Urinary bladder (tissue), 4 donors: ENCODE results near the gene ARID3A. TPM values are rescaled to one million over a fixed set of nuclear protein-coding genes. Genes with fewer than 3 reads are reported as not detected.

Source experiments
- DNase-seq: peaks from one replicate; pipeline ENCODE4 v3.0.0-alpha.2; 2015; ENCODE audit errors: extremely low spot score
- H3K27ac ChIP-seq: one replicate; pipeline ENCODE4 v1.5.1; 2013; ENCODE audit warnings: low read depth, mild to moderate bottlenecking, moderate library complexity
- H3K36me3 ChIP-seq: one replicate; pipeline ENCODE4 v1.6.1; 2013; ENCODE audit warnings: mild to moderate bottlenecking, moderate library complexity; ENCODE audit not compliant: insufficient read depth
- H3K4me1 ChIP-seq: one replicate; pipeline ENCODE4 v1.6.1; 2013; ENCODE audit warnings: mild to moderate bottlenecking, moderate library complexity; ENCODE audit not compliant: insufficient read depth
- H3K4me3 ChIP-seq: one replicate; pipeline ENCODE4 v1.5.1; 2013; ENCODE audit warnings: low read depth, low read length
- WGBS: extraction: QIAGEN DNeasy Blood & Tissue Kit; methylation state at CpG from one replicate; pipeline ENCODE4 v1.1.7; 2013; 5-methylcytosine and 5-hydroxymethylcytosine counted together
- polyA plus RNA-seq: library from polyadenylated mRNA; stranded (reverse); fragments of 200-250 nt; gene quantifications from one replicate; pipeline ENCODE4 v1.2.3, GENCODE V29; 2013
- total RNA-seq: library from RNA; depleted of rRNA; stranded (reverse); fragments of >200 nt; gene quantifications from one replicate; pipeline ENCODE4 v1.2.3, GENCODE V29; 2014
- donor health status: healthy with polysubstance abuse.
- donor health status: healthy.

ARID3A gene
- total and polyA plus RNA-seq, 2 donors: 6.1 to 9.1 TPM

DNA sequence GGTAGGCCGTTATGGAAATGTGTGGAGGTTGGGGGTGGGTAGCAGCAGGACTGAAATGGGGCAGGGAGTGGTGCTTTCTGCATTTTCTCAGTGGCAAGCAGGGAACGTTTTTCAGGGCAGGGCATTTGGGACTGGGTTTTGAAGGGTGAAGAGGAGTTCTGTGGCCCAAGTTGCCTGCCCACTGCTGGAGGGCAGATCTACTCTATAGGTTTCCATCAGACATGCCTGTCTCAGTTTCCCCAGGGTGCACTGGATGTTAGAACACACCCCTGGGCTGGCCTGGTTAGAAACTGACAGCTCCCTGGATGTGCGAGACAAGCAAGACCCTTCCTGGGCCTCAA lies 73.5 kb downstream of the ARID3A start:
- H3K36me3 ChIP-seq: no peaks in the 10 kb centered on the region
- H3K4me3 ChIP-seq: no peak overlapping the region
- H3K4me1 ChIP-seq: no peaks in the 10 kb centered on the region
- no peak overlapping the region for H3K27ac ChIP-seq
- 65% methylated on average over 3 of the region's 3 CpGs for WGBS
- DNase-seq: no peak

DNA sequence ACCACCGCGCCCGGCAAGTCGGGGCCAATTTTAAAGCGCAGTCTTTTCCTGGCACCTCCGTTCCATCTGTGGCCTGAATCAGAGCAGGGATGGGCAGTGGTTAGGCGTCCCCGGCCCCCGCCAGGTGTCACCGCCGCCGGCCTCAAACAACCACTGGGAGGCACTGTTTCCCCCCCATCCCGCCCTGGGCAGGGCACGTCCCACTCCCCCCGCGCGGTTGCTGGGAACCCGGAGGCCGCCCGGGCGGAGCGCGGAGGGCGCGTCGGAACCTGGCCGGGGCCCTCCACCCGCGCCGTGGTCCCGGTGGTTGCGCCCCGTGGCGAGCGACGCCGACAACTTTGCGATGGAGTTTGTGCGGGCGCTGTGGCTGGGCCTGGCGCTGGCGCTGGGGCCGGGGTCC lies 74.3 kb downstream of the ARID3A start, which contains the start of gene GRIN3B:
Gene GRIN3B, plus strand, starts transcription at position 325 of the 400 bp plus-strand sequence. Its CDS starts 19 bp downstream, at position 344.
- no peaks in the 10 kb centered on the region for H3K4me1 ChIP-seq
- WGBS: 2% methylated on average over 43 of the region's 43 CpGs
- no peak within 1 kb of the TSS for H3K27ac ChIP-seq
- H3K4me3 ChIP-seq: peak within 1 kb of the TSS; percentile 4
- no peak for DNase-seq
- no peaks in the 10 kb centered on the region for H3K36me3 ChIP-seq

DNA sequence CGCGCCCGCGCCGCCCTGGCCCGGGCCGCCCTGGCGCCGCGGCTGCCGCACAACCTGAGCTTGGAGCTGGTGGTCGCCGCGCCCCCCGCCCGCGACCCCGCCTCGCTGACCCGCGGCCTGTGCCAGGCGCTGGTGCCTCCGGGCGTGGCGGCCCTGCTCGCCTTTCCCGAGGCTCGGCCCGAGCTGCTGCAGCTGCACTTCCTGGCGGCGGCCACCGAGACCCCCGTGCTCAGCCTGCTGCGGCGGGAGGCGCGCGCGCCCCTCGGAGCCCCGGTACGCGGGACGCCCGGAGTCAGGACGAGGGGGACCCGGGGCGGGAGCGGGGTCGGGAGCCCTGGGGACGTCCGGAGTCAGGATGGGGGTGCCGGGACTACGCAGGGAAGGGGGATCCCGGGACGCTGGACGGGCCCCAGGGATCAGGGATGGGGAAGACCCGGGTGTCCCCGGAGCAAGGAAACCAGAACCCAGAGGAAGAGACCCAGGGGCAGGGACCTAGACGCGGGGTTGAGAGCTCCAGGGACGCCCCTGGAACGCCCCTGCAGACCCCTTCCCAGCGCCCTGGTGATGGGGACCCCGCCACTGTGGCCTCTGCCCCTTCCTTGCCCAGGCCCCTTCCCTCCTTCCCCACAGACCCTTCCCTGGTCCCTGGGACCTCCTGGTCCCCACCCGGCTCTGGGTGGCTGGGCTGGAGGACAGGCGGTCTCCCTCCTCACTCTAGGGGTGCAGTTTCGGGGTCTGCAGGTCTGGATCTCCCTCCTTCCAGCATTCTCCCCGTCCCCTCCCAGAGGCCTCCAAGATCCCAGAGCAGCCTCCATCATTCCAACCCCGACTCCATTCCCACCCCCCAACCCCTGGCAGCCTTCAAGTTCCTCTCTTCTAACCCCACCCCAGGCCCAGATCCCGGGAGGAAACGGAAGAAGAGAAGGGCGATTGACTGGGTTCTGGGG lies 75.0 kb downstream of the ARID3A start:
- Histone ChIP-seq H3K36me3 (no peaks in the 10 kb centered on the region), H3K4me1 (no peaks in the 10 kb centered on the region), H3K4me3 (peak overlapping the region; percentile 4), H3K27ac (no peak overlapping the region)
- DNase-seq: no peak
- WGBS: 4% methylated on average over 73 of the region's 73 CpGs

DNA sequence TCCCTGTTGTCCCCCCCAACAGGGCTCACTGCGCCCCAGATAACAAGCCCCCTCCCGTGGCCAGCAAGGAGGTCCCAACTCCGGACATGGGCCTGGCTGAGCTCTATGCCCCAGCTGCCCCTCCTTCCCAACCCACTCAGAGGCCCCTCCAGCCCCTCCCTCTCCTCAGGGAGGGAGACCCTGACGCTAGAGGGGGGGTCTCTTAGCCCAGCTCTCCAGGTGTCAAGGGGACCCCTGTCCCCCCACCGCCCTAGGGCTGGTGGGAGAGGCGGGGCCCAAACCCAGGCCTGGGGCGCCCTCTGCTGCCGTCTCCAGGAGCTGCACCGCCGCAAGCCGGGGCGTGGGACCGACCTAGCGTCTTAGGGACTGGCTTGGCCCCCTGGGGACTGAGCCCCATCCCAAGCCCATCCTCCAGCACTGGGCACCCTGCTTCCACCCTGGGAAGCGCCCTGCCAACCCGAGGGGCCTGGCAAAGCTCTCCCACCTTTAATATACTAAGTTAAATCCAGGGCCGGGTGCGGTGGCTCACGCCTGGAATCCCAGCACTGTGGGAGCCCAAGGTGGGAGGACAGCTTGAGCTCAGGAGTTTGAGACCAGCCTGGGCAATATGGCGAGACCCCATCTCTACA lies 75.8 kb downstream of the ARID3A start:
- H3K27ac ChIP-seq: no peak overlapping the region
- H3K4me1 ChIP-seq: no peaks in the 10 kb centered on the region
- no peak overlapping the region for H3K4me3 ChIP-seq
- WGBS: 11% methylated on average over 20 of the region's 20 CpGs
- no peak for DNase-seq
- no peaks in the 10 kb centered on the region for H3K36me3 ChIP-seq

DNA sequence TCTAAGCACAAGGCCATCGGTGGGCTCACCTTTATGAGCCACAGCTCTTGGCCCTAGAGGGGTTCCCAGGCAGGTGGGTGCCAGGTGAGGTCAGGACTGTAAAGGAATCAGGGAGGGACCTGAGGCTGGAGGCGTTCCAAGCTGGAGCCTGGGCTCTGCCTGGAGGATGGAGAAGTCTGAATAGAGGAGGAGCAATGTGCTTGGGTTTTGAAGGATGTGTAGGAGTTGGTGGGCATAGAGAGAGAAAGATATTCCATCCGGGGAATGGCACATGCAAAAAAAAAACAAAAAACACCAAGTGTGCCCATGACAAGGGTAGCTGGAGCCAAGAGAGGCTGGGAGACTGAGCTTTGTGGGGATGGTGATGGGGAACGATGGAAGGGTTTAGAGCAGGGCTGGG lies 76.8 kb downstream of the ARID3A start:
- Histone ChIP-seq H3K36me3 (no peaks in the 10 kb centered on the region), H3K4me1 (no peaks in the 10 kb centered on the region), H3K4me3 (no peak overlapping the region), H3K27ac (no peak overlapping the region)
- no peak for DNase-seq
- 80% methylated on average over 4 of the region's 4 CpGs for WGBS

DNA sequence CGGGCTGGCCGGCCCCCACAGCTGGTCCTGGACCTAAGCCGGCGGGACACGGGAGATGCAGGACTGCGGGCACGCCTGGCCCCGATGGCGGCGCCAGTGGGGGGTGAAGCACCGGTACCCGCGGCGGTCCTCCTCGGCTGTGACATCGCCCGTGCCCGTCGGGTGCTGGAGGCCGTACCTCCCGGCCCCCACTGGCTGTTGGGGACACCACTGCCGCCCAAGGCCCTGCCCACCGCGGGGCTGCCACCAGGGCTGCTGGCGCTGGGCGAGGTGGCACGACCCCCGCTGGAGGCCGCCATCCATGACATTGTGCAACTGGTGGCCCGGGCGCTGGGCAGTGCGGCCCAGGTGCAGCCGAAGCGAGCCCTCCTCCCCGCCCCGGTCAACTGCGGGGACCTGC lies 77.4 kb downstream of the ARID3A start:
- 88% methylated on average over 37 of the region's 37 CpGs for WGBS

DNA sequence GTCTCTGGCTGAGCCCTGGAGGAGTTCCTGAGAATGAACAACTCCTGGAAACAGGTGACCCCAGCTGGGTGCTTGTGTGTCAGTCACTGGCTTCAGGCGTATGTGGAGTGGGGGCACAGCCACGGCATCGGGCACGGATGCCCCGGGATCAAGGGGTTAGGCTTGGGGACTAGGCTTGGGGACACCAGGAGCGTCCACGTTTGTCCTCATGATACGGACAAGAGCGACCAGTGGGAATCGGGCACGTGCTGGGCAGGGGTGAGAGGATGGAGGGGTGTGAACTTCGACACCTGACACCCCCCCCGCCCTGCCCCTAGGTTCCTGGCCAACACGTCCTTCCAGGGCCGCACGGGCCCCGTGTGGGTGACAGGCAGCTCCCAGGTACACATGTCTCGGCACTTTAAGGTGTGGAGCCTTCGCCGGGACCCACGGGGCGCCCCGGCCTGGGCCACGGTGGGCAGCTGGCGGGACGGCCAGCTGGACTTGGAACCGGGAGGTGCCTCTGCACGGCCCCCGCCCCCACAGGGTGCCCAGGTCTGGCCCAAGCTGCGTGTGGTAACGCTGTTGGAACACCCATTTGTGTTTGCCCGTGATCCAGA lies 78.5 kb downstream of the ARID3A start:
- no peak for DNase-seq
- WGBS: 74% methylated on average over 32 of the region's 32 CpGs

More for the DNA sequence above, 77.4 kb downstream of the ARID3A start:
- no peaks in the 10 kb centered on the region for H3K4me1 ChIP-seq
- DNase-seq: no peak
- no peaks in the 10 kb centered on the region for H3K36me3 ChIP-seq
- H3K4me3 ChIP-seq: no peak overlapping the region
- H3K27ac ChIP-seq: no peak overlapping the region

DNA sequence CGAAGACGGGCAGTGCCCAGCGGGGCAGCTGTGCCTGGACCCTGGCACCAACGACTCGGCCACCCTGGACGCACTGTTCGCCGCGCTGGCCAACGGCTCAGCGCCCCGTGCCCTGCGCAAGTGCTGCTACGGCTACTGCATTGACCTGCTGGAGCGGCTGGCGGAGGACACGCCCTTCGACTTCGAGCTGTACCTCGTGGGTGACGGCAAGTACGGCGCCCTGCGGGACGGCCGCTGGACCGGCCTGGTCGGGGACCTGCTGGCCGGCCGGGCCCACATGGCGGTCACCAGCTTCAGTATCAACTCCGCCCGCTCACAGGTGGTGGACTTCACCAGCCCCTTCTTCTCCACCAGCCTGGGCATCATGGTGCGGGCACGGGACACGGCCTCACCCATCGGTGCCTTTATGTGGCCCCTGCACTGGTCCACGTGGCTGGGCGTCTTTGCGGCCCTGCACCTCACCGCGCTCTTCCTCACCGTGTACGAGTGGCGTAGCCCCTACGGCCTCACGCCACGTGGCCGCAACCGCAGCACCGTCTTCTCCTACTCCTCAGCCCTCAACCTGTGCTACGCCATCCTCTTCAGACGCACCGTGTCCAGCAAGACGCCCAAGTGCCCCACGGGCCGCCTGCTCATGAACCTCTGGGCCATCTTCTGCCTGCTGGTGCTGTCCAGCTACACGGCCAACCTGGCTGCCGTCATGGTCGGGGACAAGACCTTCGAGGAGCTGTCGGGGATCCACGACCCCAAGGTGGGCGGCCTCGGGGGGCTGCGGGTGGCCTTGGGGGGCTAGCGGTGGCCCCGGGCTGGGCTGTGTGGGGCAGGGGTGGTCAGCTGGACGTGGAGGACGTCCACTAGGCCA lies 79.2 kb downstream of the ARID3A start:
- no peak for DNase-seq
- H3K27ac ChIP-seq: no peak overlapping the region
- H3K4me1 ChIP-seq: no peaks in the 10 kb centered on the region
- H3K4me3 ChIP-seq: no peak overlapping the region
- 90% methylated on average over 70 of the region's 70 CpGs for WGBS
- H3K36me3 ChIP-seq: no peaks in the 10 kb centered on the region

More for the DNA sequence above, 78.5 kb downstream of the ARID3A start:
- no peaks in the 10 kb centered on the region for H3K4me1 ChIP-seq
- H3K27ac ChIP-seq: no peak overlapping the region
- H3K4me3 ChIP-seq: no peak overlapping the region
- H3K36me3 ChIP-seq: no peaks in the 10 kb centered on the region

DNA sequence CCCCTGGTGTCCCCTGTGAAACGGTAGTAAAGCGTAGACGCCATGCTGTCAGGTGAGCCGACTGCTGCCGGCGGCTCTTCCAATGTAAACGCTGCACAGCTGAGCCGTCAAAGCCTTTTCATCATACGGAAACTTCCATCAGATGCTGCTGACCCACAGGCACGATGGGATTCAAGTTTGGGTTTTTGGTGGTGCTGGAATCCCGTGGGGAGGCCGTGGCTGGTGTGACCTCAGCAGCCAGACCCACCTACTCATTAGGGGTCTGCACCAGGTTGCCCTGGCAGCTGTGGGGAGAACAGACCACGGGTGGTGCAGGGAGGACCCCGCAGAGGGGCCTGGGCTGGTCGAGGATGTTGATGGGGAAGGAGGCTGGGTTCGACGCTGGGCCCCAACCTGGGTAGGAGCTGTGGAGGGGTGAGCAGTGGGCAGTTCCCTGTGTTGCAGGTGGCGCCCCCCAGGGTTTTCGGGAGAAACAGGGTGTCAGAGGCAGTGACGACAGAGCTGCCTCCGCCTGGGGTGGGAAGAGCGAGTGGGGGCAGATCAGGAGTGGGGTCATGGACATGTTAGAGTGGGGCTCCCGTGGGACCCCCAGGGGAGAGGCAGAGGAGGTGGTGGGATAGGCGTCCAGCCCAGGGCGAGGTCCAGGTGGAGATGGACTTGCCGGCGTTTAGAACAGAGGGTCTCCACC lies 81.0 kb downstream of the ARID3A start:
- Histone ChIP-seq H3K36me3 (peaks cover 6% of the 10 kb centered on the region), H3K4me3 (no peak overlapping the region), H3K4me1 (no peaks in the 10 kb centered on the region), H3K27ac (no peak overlapping the region)
- DNase-seq: no peak
- WGBS: 75% methylated on average over 27 of the region's 27 CpGs

DNA sequence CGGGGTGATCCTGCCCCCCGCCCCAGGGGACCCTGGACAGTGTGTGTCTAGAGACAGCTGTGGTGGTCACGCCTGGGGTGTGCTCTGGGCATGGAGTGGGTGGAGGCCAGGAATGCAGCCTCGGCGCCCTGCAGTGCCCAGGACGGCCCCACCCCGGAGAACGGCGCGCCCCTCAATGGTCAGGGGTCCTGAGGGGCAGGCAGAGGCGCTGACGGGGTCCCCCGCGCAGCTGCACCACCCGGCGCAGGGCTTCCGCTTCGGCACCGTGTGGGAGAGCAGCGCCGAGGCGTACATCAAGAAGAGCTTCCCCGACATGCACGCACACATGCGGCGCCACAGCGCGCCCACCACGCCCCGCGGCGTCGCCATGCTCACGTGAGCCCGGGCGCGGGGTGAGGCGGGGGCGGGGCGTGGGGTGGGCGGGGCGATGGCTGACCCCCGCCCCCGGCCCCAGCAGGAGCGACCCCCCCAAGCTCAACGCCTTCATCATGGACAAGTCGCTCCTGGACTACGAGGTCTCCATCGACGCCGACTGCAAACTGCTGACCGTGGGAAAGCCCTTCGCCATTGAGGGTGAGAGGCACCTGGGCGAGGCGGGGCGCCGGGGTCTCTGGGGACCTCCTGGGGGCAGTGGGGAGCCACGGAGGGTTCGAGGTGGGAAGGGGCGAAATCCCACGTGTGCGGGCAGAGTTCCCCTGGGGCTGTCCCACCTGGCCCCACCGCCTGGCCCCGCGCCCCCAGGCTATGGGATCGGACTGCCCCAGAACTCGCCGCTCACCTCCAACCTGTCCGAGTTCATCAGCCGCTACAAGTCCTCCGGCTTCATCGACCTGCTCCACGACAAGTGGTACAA lies 81.8 kb downstream of the ARID3A start:
- no peak overlapping the region for H3K27ac ChIP-seq
- H3K4me1 ChIP-seq: no peaks in the 10 kb centered on the region
- peaks cover 6% of the 10 kb centered on the region for H3K36me3 ChIP-seq
- 94% methylated on average over 73 of the region's 73 CpGs for WGBS
- no peak for DNase-seq
- no peak overlapping the region for H3K4me3 ChIP-seq

DNA sequence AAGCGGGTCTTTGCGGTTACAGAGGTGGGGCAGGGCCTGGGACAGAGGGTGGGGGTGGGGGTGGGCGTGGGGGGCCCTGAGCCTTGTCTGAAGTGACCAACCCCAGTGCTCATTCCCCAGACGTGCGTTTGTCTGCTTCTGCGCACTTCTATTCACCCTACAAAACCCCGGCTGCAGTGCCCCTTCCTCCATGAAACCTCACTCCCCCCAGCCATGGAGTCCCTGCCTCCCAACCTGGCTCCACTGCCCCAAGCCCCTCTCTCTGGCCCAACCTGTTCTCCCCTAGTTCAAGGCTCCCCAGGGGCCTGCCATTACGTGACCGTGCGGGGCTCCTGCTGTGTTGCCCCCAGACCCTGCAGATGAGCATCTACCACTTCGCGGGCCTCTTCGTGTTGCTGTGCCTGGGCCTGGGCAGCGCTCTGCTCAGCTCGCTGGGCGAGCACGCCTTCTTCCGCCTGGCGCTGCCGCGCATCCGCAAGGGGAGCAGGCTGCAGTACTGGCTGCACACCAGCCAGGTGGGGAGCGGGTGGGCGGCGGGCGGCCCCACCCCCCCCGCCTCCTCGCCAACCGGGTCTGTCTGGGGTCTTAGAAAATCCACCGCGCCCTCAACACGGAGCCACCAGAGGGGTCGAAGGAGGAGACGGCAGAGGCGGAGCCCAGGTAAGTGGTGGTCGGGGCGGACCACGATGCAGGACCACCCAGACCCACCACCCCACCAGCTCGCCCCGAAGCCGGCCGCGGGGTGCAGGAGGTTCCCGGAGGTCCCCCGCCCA lies 82.6 kb downstream of the ARID3A start:
- H3K36me3 ChIP-seq: peaks cover 6% of the 10 kb centered on the region
- H3K27ac ChIP-seq: no peak overlapping the region
- 91% methylated on average over 45 of the region's 45 CpGs for WGBS
- no peak for DNase-seq
- H3K4me1 ChIP-seq: no peaks in the 10 kb centered on the region
- H3K4me3 ChIP-seq: no peak overlapping the region
